ENCODE results near the gene ARHGAP29. TPM values are rescaled to one million over a fixed set of nuclear protein-coding genes. Genes with fewer than 3 reads are reported as not detected.

ARHGAP29 gene
- total and polyA plus RNA-seq, 2 experiments from 2014 or later, result 4.6 to 6.9 TPM

DNA sequence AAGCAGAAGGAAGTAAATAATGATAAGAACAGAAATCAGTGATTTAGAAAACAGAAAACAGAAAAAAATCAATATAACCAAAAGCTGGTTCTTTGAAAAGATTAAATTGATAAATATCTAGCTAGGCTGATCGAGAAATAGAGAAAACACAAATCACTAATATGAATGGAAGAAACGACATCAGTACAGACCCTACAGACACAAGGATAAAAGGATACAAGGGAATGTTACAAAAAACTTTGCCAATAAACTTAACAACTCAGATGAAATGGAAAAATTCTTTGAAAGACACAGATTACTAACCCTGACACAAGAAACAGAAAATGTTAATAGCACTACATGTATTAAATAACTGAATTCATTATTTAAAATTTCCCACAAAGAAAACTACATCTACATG lies 6.3 kb upstream of the ARHGAP29 start:
- Mint-ChIP-seq H3K4me1 (peaks cover 11% of the 10 kb centered on the region; the same call in 2 of the 3 replicates), H3K9me3 (peaks cover 14% of the 10 kb centered on the region; the same call in 2 of the 3 replicates), H3K27ac (no peak overlapping the region), H3K4me3 (no peak overlapping the region), H3K36me3 (ENCODE audit: low read depth) (no peaks in the 10 kb centered on the region; the same call in 2 of the 3 replicates), H3K27me3 (ENCODE audit: insufficient read depth, low read depth, poor library complexity) (peaks cover 42% of the 10 kb centered on the region)
- no peak overlapping the region for H3K4me3 ChIP-seq
- H3K36me3 ChIP-seq (ENCODE audit: insufficient read depth), result no peaks in the 10 kb centered on the region
- DNase-seq (ENCODE audit: low spot score) (no peak), ATAC-seq (no peak)
- no peaks in the 10 kb centered on the region for H3K79me2 ChIP-seq (replicated peaks; ENCODE audit: insufficient read depth)
- H3K9me2 ChIP-seq (ENCODE audit: insufficient read depth), result no peaks in the 10 kb centered on the region
- no peaks in the 10 kb centered on the region for H3F3A ChIP-seq (replicated peaks; ENCODE audit: low read depth)
- H3K4me2 ChIP-seq, result no peak overlapping the region
- H3K27ac ChIP-seq (ENCODE audit: low read depth), result no peak overlapping the region
- no peak for TF ChIP-seq ZNF114 (CRISPR knock-in tag; IDR thresholded peaks at IDR 0.05)
- TF ChIP-seq, protein P1, sequence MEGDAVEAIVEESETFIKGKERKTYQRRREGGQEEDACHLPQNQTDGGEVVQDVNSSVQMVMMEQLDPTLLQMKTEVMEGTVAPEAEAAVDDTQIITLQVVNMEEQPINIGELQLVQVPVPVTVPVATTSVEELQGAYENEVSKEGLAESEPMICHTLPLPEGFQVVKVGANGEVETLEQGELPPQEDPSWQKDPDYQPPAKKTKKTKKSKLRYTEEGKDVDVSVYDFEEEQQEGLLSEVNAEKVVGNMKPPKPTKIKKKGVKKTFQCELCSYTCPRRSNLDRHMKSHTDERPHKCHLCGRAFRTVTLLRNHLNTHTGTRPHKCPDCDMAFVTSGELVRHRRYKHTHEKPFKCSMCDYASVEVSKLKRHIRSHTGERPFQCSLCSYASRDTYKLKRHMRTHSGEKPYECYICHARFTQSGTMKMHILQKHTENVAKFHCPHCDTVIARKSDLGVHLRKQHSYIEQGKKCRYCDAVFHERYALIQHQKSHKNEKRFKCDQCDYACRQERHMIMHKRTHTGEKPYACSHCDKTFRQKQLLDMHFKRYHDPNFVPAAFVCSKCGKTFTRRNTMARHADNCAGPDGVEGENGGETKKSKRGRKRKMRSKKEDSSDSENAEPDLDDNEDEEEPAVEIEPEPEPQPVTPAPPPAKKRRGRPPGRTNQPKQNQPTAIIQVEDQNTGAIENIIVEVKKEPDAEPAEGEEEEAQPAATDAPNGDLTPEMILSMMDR (conservative IDR thresholded peaks at IDR 0.05; ENCODE audit: low read depth in 2 of 2), result no peak
- no peak for TF ChIP-seq NANOG (IDR thresholded peaks at IDR 0.05; ENCODE audit: borderline replicate concordance)
- TF ChIP-seq, protein P2, sequence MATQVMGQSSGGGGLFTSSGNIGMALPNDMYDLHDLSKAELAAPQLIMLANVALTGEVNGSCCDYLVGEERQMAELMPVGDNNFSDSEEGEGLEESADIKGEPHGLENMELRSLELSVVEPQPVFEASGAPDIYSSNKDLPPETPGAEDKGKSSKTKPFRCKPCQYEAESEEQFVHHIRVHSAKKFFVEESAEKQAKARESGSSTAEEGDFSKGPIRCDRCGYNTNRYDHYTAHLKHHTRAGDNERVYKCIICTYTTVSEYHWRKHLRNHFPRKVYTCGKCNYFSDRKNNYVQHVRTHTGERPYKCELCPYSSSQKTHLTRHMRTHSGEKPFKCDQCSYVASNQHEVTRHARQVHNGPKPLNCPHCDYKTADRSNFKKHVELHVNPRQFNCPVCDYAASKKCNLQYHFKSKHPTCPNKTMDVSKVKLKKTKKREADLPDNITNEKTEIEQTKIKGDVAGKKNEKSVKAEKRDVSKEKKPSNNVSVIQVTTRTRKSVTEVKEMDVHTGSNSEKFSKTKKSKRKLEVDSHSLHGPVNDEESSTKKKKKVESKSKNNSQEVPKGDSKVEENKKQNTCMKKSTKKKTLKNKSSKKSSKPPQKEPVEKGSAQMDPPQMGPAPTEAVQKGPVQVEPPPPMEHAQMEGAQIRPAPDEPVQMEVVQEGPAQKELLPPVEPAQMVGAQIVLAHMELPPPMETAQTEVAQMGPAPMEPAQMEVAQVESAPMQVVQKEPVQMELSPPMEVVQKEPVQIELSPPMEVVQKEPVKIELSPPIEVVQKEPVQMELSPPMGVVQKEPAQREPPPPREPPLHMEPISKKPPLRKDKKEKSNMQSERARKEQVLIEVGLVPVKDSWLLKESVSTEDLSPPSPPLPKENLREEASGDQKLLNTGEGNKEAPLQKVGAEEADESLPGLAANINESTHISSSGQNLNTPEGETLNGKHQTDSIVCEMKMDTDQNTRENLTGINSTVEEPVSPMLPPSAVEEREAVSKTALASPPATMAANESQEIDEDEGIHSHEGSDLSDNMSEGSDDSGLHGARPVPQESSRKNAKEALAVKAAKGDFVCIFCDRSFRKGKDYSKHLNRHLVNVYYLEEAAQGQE (IDR thresholded peaks at IDR 0.05; ENCODE audit: unreplicated experiment), result no peak
- TF ChIP-seq, protein P3, sequence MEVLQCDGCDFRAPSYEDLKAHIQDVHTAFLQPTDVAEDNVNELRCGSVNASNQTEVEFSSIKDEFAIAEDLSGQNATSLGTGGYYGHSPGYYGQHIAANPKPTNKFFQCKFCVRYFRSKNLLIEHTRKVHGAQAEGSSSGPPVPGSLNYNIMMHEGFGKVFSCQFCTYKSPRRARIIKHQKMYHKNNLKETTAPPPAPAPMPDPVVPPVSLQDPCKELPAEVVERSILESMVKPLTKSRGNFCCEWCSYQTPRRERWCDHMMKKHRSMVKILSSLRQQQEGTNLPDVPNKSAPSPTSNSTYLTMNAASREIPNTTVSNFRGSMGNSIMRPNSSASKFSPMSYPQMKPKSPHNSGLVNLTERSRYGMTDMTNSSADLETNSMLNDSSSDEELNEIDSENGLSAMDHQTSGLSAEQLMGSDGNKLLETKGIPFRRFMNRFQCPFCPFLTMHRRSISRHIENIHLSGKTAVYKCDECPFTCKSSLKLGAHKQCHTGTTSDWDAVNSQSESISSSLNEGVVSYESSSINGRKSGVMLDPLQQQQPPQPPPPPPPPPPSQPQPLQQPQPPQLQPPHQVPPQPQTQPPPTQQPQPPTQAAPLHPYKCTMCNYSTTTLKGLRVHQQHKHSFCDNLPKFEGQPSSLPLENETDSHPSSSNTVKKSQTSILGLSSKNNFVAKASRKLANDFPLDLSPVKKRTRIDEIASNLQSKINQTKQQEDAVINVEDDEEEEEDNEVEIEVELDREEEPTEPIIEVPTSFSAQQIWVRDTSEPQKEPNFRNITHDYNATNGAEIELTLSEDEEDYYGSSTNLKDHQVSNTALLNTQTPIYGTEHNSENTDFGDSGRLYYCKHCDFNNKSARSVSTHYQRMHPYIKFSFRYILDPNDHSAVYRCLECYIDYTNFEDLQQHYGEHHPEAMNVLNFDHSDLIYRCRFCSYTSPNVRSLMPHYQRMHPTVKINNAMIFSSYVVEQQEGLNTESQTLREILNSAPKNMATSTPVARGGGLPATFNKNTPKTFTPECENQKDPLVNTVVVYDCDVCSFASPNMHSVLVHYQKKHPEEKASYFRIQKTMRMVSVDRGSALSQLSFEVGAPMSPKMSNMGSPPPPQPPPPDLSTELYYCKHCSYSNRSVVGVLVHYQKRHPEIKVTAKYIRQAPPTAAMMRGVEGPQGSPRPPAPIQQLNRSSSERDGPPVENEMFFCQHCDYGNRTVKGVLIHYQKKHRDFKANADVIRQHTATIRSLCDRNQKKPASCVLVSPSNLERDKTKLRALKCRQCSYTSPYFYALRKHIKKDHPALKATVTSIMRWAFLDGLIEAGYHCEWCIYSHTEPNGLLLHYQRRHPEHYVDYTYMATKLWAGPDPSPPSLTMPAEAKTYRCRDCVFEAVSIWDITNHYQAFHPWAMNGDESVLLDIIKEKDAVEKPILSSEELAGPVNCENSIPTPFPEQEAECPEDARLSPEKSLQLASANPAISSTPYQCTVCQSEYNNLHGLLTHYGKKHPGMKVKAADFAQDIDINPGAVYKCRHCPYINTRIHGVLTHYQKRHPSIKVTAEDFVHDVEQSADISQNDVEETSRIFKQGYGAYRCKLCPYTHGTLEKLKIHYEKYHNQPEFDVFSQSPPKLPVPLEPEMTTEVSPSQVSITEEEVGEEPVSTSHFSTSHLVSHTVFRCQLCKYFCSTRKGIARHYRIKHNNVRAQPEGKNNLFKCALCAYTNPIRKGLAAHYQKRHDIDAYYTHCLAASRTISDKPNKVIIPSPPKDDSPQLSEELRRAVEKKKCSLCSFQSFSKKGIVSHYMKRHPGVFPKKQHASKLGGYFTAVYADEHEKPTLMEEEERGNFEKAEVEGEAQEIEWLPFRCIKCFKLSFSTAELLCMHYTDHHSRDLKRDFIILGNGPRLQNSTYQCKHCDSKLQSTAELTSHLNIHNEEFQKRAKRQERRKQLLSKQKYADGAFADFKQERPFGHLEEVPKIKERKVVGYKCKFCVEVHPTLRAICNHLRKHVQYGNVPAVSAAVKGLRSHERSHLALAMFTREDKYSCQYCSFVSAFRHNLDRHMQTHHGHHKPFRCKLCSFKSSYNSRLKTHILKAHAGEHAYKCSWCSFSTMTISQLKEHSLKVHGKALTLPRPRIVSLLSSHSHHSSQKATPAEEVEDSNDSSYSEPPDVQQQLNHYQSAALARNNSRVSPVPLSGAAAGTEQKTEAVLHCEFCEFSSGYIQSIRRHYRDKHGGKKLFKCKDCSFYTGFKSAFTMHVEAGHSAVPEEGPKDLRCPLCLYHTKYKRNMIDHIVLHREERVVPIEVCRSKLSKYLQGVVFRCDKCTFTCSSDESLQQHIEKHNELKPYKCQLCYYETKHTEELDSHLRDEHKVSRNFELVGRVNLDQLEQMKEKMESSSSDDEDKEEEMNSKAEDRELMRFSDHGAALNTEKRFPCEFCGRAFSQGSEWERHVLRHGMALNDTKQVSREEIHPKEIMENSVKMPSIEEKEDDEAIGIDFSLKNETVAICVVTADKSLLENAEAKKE (CRISPR knock-in tag; IDR thresholded peaks at IDR 0.05), result no peak
- TF ChIP-seq, protein P4, sequence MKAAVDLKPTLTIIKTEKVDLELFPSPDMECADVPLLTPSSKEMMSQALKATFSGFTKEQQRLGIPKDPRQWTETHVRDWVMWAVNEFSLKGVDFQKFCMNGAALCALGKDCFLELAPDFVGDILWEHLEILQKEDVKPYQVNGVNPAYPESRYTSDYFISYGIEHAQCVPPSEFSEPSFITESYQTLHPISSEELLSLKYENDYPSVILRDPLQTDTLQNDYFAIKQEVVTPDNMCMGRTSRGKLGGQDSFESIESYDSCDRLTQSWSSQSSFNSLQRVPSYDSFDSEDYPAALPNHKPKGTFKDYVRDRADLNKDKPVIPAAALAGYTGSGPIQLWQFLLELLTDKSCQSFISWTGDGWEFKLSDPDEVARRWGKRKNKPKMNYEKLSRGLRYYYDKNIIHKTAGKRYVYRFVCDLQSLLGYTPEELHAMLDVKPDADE (IDR thresholded peaks at IDR 0.05), result no peak
- no peak for TF ChIP-seq JUNB (IDR thresholded peaks at IDR 0.05; ENCODE audit: unreplicated experiment)
- no peak for TF ChIP-seq CREB1 (CRISPR knock-in tag; IDR thresholded peaks at IDR 0.05; ENCODE audit: low read depth)
- no peak for TF ChIP-seq ZNF331 (CRISPR knock-in tag; IDR thresholded peaks at IDR 0.05; ENCODE audit: low read depth)
- no peak for TF ChIP-seq STAT1 (IDR thresholded peaks at IDR 0.05; ENCODE audit: unreplicated experiment)
- no peak for TF ChIP-seq EZH2phosphoT487 (IDR thresholded peaks at IDR 0.05; ENCODE audit: unreplicated experiment)
- TF ChIP-seq POLR2AphosphoS5 (IDR thresholded peaks at IDR 0.05; ENCODE audit: low read depth), result no peak
- TF ChIP-seq EZH2 (IDR thresholded peaks at IDR 0.05; ENCODE audit: low read depth, unreplicated experiment), result no peak
- H3K4me1 ChIP-seq (ENCODE audit: insufficient read depth), result peaks cover 15% of the 10 kb centered on the region
- H2AFZ ChIP-seq, result no peak overlapping the region
- no peaks in the 10 kb centered on the region for H4K20me1 ChIP-seq (replicated peaks; ENCODE audit: insufficient read depth)
- H3K27me3 ChIP-seq (ENCODE audit: insufficient read depth), result peaks cover 72% of the 10 kb centered on the region

All from GM23338 (cell line).